ENCODE measurements around the gene GABRP.
A peak's percentile ranks its signal among the peaks of the same experiment; 100 is the strongest.

GABRP gene

GRCh38 chr5:170746961-170747340, 36.6 kb upstream of the GABRP start:
- Histone ChIP-seq H4K5ac (ENCODE audit: low read length) (no peak overlapping the region), H3K27ac (ENCODE audit: low read depth, low read length) (no peak overlapping the region), H3K56ac (ENCODE audit: low read length) (no peak overlapping the region), H3K4me1 (ENCODE audit: control insufficient read depth, low read depth, low read length) (peaks cover 2% of the 10 kb centered on the region), H3K79me1 (ENCODE audit: low read length) (no peaks in the 10 kb centered on the region), H3K4me2 (ENCODE audit: low read length) (no peak overlapping the region), H2BK120ac (ENCODE audit: low read depth, low read length) (no peak overlapping the region), H3K4me3 (ENCODE audit: low read length) (no peak overlapping the region), H3K18ac (ENCODE audit: low read length) (no peak overlapping the region), H2BK5ac (ENCODE audit: low read length) (no peak overlapping the region), H3K9ac (ENCODE audit: low read length) (no peak overlapping the region), H2AK5ac (ENCODE audit: low read length) (no peak overlapping the region), H3K23ac (ENCODE audit: low read length) (no peak overlapping the region), H3K79me2 (ENCODE audit: control insufficient read depth, insufficient read depth, low read length) (no peaks in the 10 kb centered on the region), H2BK15ac (replicated peaks; ENCODE audit: low read depth) (no peak overlapping the region), H4K8ac (ENCODE audit: low read depth, low read length) (no peak overlapping the region), H3K36me3 (ENCODE audit: control insufficient read depth, insufficient read depth, low read length) (no peaks in the 10 kb centered on the region), H3K4ac (ENCODE audit: low read depth, low read length) (no peak overlapping the region), H3K27me3 (ENCODE audit: insufficient read depth, low read length, poor library complexity) (no peaks in the 10 kb centered on the region)
- no peak for DNase-seq
- no CpG with 5 or more reads among the region's 11 CpGs for WGBS (ENCODE audit: extremely low coverage, insufficient coverage, low lambda C conversion rate)

- H3K36me3 ChIP-seq (ENCODE audit: control insufficient read depth, insufficient read depth, low read length): no peaks in the 10 kb centered on the region
- H4K8ac ChIP-seq (ENCODE audit: low read depth, low read length): no peak overlapping the region
- no peak for DNase-seq
- H3K27ac ChIP-seq (ENCODE audit: low read depth, low read length): no peak overlapping the region
- H4K5ac ChIP-seq (ENCODE audit: low read length): no peak overlapping the region
- no peaks in the 10 kb centered on the region for H3K79me2 ChIP-seq (ENCODE audit: control insufficient read depth, insufficient read depth, low read length)
- no peak overlapping the region for H3K4me3 ChIP-seq (ENCODE audit: low read length)
- H3K23ac ChIP-seq (ENCODE audit: low read length): no peak overlapping the region
- no peak overlapping the region for H3K4me2 ChIP-seq (ENCODE audit: low read length)
- no peak overlapping the region for H2BK15ac ChIP-seq (replicated peaks; ENCODE audit: low read depth)
- no peak overlapping the region for H3K4ac ChIP-seq (ENCODE audit: low read depth, low read length)
- peaks cover 2% of the 10 kb centered on the region for H3K4me1 ChIP-seq (ENCODE audit: control insufficient read depth, low read depth, low read length)
- H2BK5ac ChIP-seq (ENCODE audit: low read length): no peak overlapping the region
- no CpG with 5 or more reads among the region's 1 CpG for WGBS (ENCODE audit: extremely low coverage, insufficient coverage, low lambda C conversion rate)
- H3K79me1 ChIP-seq (ENCODE audit: low read length): no peaks in the 10 kb centered on the region
- no peaks in the 10 kb centered on the region for H3K27me3 ChIP-seq (ENCODE audit: insufficient read depth, low read length, poor library complexity)
- H2BK120ac ChIP-seq (ENCODE audit: low read depth, low read length): no peak overlapping the region
- no peak overlapping the region for H3K9ac ChIP-seq (ENCODE audit: low read length)
- no peak overlapping the region for H3K56ac ChIP-seq (ENCODE audit: low read length)
- no peak overlapping the region for H3K18ac ChIP-seq (ENCODE audit: low read length)
- H2AK5ac ChIP-seq (ENCODE audit: low read length): no peak overlapping the region
Measured at GRCh38 chr5:170747357-170747756, 36.2 kb upstream of the GABRP start.

- H3K79me2 ChIP-seq (ENCODE audit: control insufficient read depth, insufficient read depth, low read length): no peaks in the 10 kb centered on the region
- no peak overlapping the region for H2AK5ac ChIP-seq (ENCODE audit: low read length)
- H3K56ac ChIP-seq (ENCODE audit: low read length): peak overlapping the region; percentile 54
- no peak overlapping the region for H2BK15ac ChIP-seq (replicated peaks; ENCODE audit: low read depth)
- H3K9ac ChIP-seq (ENCODE audit: low read length): no peak overlapping the region
- H3K36me3 ChIP-seq (ENCODE audit: control insufficient read depth, insufficient read depth, low read length): no peaks in the 10 kb centered on the region
- H4K8ac ChIP-seq (ENCODE audit: low read depth, low read length): no peak overlapping the region
- WGBS (ENCODE audit: extremely low coverage, insufficient coverage, low lambda C conversion rate): no CpG with 5 or more reads among the region's 10 CpGs
- H2BK120ac ChIP-seq (ENCODE audit: low read depth, low read length): no peak overlapping the region
- H3K4me2 ChIP-seq (ENCODE audit: low read length): no peak overlapping the region
- no peaks in the 10 kb centered on the region for H3K79me1 ChIP-seq (ENCODE audit: low read length)
- H3K27ac ChIP-seq (ENCODE audit: low read depth, low read length): no peak overlapping the region
- H3K4me3 ChIP-seq (ENCODE audit: low read length): no peak overlapping the region
- H4K5ac ChIP-seq (ENCODE audit: low read length): no peak overlapping the region
- no peak overlapping the region for H3K23ac ChIP-seq (ENCODE audit: low read length)
- peak; percentile 77 for DNase-seq
- H3K4ac ChIP-seq (ENCODE audit: low read depth, low read length): no peak overlapping the region
- no peak overlapping the region for H3K18ac ChIP-seq (ENCODE audit: low read length)
- H3K27me3 ChIP-seq (ENCODE audit: insufficient read depth, low read length, poor library complexity): no peaks in the 10 kb centered on the region
- peaks cover 2% of the 10 kb centered on the region for H3K4me1 ChIP-seq (ENCODE audit: control insufficient read depth, low read depth, low read length)
- H2BK5ac ChIP-seq (ENCODE audit: low read length): peak overlapping the region; percentile 48
Measured at GRCh38 chr5:170747851-170748250, 35.7 kb upstream of the GABRP start.

- Histone ChIP-seq H3K36me3 (ENCODE audit: control insufficient read depth, insufficient read depth, low read length) (no peaks in the 10 kb centered on the region), H3K4ac (ENCODE audit: low read depth, low read length) (no peak overlapping the region), H4K8ac (ENCODE audit: low read depth, low read length) (no peak overlapping the region), H2BK5ac (ENCODE audit: low read length) (no peak overlapping the region), H4K5ac (ENCODE audit: low read length) (no peak overlapping the region), H3K79me1 (ENCODE audit: low read length) (no peaks in the 10 kb centered on the region), H3K23ac (ENCODE audit: low read length) (no peak overlapping the region), H3K18ac (ENCODE audit: low read length) (no peak overlapping the region), H2BK120ac (ENCODE audit: low read depth, low read length) (no peak overlapping the region), H3K9ac (ENCODE audit: low read length) (no peak overlapping the region), H2BK15ac (replicated peaks; ENCODE audit: low read depth) (no peak overlapping the region), H2AK5ac (ENCODE audit: low read length) (no peak overlapping the region), H3K27ac (ENCODE audit: low read depth, low read length) (no peak overlapping the region), H3K4me3 (ENCODE audit: low read length) (no peak overlapping the region), H3K79me2 (ENCODE audit: control insufficient read depth, insufficient read depth, low read length) (no peaks in the 10 kb centered on the region), H3K4me2 (ENCODE audit: low read length) (no peak overlapping the region), H3K56ac (ENCODE audit: low read length) (no peak overlapping the region), H3K27me3 (ENCODE audit: insufficient read depth, low read length, poor library complexity) (no peaks in the 10 kb centered on the region), H3K4me1 (ENCODE audit: control insufficient read depth, low read depth, low read length) (no peaks in the 10 kb centered on the region)
- WGBS (ENCODE audit: extremely low coverage, insufficient coverage, low lambda C conversion rate): no CpG with 5 or more reads among the region's 13 CpGs
- DNase-seq: no peak
Measured at GRCh38 chr5:170748951-170749471, 34.5 kb upstream of the GABRP start.

GRCh38 chr5:170749911-170750431, 33.6 kb upstream of the GABRP start:
- WGBS (ENCODE audit: extremely low coverage, insufficient coverage, low lambda C conversion rate): no CpG with 5 or more reads among the region's 7 CpGs
- Histone ChIP-seq H3K23ac (ENCODE audit: low read length) (no peak overlapping the region), H3K4me3 (ENCODE audit: low read length) (no peak overlapping the region), H2BK120ac (ENCODE audit: low read depth, low read length) (no peak overlapping the region), H3K4me2 (ENCODE audit: low read length) (no peak overlapping the region), H3K18ac (ENCODE audit: low read length) (no peak overlapping the region), H3K56ac (ENCODE audit: low read length) (no peak overlapping the region), H4K5ac (ENCODE audit: low read length) (no peak overlapping the region), H2AK5ac (ENCODE audit: low read length) (no peak overlapping the region), H3K27ac (ENCODE audit: low read depth, low read length) (no peak overlapping the region), H3K36me3 (ENCODE audit: control insufficient read depth, insufficient read depth, low read length) (no peaks in the 10 kb centered on the region), H3K9ac (ENCODE audit: low read length) (no peak overlapping the region), H3K4ac (ENCODE audit: low read depth, low read length) (no peak overlapping the region), H3K79me2 (ENCODE audit: control insufficient read depth, insufficient read depth, low read length) (no peaks in the 10 kb centered on the region), H3K27me3 (ENCODE audit: insufficient read depth, low read length, poor library complexity) (no peaks in the 10 kb centered on the region), H4K8ac (ENCODE audit: low read depth, low read length) (no peak overlapping the region), H2BK15ac (replicated peaks; ENCODE audit: low read depth) (no peak overlapping the region), H3K4me1 (ENCODE audit: control insufficient read depth, low read depth, low read length) (no peaks in the 10 kb centered on the region), H3K79me1 (ENCODE audit: low read length) (no peaks in the 10 kb centered on the region), H2BK5ac (ENCODE audit: low read length) (no peak overlapping the region)
- DNase-seq: no peak

- Histone ChIP-seq H3K27ac (ENCODE audit: low read depth, low read length) (no peak overlapping the region), H2BK15ac (replicated peaks; ENCODE audit: low read depth) (no peak overlapping the region), H3K79me1 (ENCODE audit: low read length) (no peaks in the 10 kb centered on the region), H2BK5ac (ENCODE audit: low read length) (no peak overlapping the region), H3K18ac (ENCODE audit: low read length) (no peak overlapping the region), H3K27me3 (ENCODE audit: insufficient read depth, low read length, poor library complexity) (no peaks in the 10 kb centered on the region), H3K36me3 (ENCODE audit: control insufficient read depth, insufficient read depth, low read length) (no peaks in the 10 kb centered on the region), H3K4ac (ENCODE audit: low read depth, low read length) (no peak overlapping the region), H3K9ac (ENCODE audit: low read length) (no peak overlapping the region), H3K79me2 (ENCODE audit: control insufficient read depth, insufficient read depth, low read length) (no peaks in the 10 kb centered on the region), H3K56ac (ENCODE audit: low read length) (no peak overlapping the region), H4K5ac (ENCODE audit: low read length) (no peak overlapping the region), H4K8ac (ENCODE audit: low read depth, low read length) (no peak overlapping the region), H3K4me2 (ENCODE audit: low read length) (no peak overlapping the region), H3K4me1 (ENCODE audit: control insufficient read depth, low read depth, low read length) (no peaks in the 10 kb centered on the region), H2AK5ac (ENCODE audit: low read length) (no peak overlapping the region), H3K4me3 (ENCODE audit: low read length) (no peak overlapping the region), H3K23ac (ENCODE audit: low read length) (no peak overlapping the region), H2BK120ac (ENCODE audit: low read depth, low read length) (no peak overlapping the region)
- WGBS (ENCODE audit: extremely low coverage, insufficient coverage, low lambda C conversion rate): no CpG with 5 or more reads among the region's 6 CpGs
- DNase-seq: no peak
Measured at GRCh38 chr5:170750791-170751190, 32.7 kb upstream of the GABRP start.

Measured in mesendoderm (in vitro differentiated cells).